ENCODE data around the gene KLHL1.
A peak's percentile ranks its signal among the peaks of the same experiment; 100 is the strongest.

KLHL1 gene

GRCh38 chr13:69857183-69857821, 250.9 kb downstream of the KLHL1 start:
- peak; percentile 52 for DNase-seq

- no peak for DNase-seq
These were observed 251.9 kb downstream of the KLHL1 start for GRCh38 chr13:69856331-69856730.

GRCh38 chr13:69828527-69828926, 279.7 kb downstream of the KLHL1 start:
- DNase-seq: no peak

GRCh38 chr13:69820180-69820579, 288.1 kb downstream of the KLHL1 start:
- no peak for DNase-seq

- no peak for DNase-seq
These were observed 290.9 kb downstream of the KLHL1 start for GRCh38 chr13:69817333-69817869.

GRCh38 chr13:69809152-69809551, 299.1 kb downstream of the KLHL1 start:
- no peak for DNase-seq

GRCh38 chr13:69796256-69796655, 312.0 kb downstream of the KLHL1 start:
- peak; percentile 4 for DNase-seq

- DNase-seq: no peak
These were observed 314.3 kb downstream of the KLHL1 start for GRCh38 chr13:69793783-69794453.

- DNase-seq: no peak
These were observed 331.3 kb downstream of the KLHL1 start for GRCh38 chr13:69776937-69777336.

GRCh38 chr13:69769608-69770007, 338.6 kb downstream of the KLHL1 start:
- no peak for DNase-seq

- no peak for DNase-seq
These were observed 346.7 kb downstream of the KLHL1 start for GRCh38 chr13:69761581-69761980.

GRCh38 chr13:69755101-69755500, 353.2 kb downstream of the KLHL1 start:
- DNase-seq: no peak

- DNase-seq: no peak
These were observed 357.0 kb downstream of the KLHL1 start for GRCh38 chr13:69751259-69751658.

GRCh38 chr13:69737129-69737935, 370.9 kb downstream of the KLHL1 start:
- DNase-seq: no peak

GRCh38 chr13:69721631-69722030, 386.6 kb downstream of the KLHL1 start:
- DNase-seq: no peak

GRCh38 chr13:69720278-69720983, 387.8 kb downstream of the KLHL1 start:
- no peak for DNase-seq

- peak; percentile 22 for DNase-seq
These were observed 401.4 kb downstream of the KLHL1 start for GRCh38 chr13:69706807-69707206.

- no peak for DNase-seq
These were observed 403.9 kb downstream of the KLHL1 start for GRCh38 chr13:69704311-69704710.

GRCh38 chr13:69690999-69691398, 417.3 kb downstream of the KLHL1 start:
- DNase-seq: no peak

GRCh38 chr13:69683921-69684686, 424.1 kb downstream of the KLHL1 start:
- no peak for DNase-seq

- no peak for DNase-seq
These were observed 426.5 kb downstream of the KLHL1 start for GRCh38 chr13:69681722-69682121.

- DNase-seq: no peak
These were observed 430.9 kb downstream of the KLHL1 start for GRCh38 chr13:69677343-69677742.

All from DMS153 (cell line).